SW480 (cell line): ENCODE results near the gene HNRNPH2.

Experiments
- DNase-seq: peaks from one replicate; pipeline ENCODE4 v3.0.0-alpha.2; 2016; ENCODE audit warnings: low spot score

HNRNPH2 gene

DNA sequence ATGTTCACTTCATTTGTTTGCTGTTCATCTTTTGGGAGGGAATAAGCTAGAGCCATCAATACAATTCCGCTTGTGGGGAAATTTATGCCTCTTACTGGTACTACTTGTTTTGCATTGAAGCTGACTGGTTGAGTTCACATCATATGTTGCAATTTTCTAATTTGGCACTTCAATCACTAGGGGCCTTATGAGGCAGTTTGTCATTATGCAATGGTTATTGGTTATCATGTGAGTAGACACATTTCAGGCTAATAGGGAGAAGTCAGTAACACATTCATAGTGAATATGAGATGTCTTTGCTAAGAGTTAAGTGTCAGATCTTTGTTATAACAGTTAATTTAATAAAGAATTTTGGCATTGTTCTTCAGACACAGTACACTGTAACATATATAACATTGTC is 12.2 kb upstream of the HNRNPH2 start:
- DNase-seq, result no peak

DNA sequence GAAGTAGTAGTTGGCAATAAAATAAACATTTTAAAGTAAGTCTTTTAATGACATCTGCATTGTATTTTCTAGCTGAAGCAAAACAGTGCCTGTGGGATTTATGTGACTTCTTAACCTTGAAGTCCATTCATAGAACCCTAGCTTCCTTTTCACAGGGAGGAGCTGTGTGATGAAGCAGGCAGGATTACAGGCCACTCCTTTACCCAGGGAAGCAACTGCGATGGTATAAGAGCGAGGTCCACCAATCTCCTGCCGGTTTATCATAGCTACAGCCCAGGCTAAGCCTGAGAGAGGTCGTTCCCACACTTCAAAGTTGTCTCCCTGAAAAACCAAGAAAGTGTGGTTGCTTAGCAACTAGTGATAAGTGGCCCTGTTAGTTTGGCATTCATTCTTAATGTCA is 10.2 kb upstream of the HNRNPH2 start:
- no peak for DNase-seq

DNA sequence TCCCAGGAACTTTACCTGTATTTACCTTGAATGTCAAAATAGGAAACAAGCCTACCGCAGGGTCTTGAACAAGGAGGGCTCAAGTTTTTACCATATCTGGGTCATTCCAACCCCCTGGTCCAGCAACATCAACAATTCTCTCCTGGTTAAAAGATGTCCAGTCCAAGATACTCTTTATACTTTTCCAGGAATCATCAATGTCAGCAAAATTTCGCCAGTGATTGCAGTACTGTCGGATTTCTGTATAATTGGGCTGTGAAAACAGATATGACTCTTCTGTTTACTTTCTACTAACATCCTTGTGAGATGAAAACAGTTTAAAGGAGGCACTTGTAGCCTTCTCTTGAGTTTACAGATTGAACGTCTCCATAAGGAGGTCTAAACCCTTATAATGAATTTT is 9.3 kb upstream of the HNRNPH2 start:
- DNase-seq, result no peak

- DNase-seq, result no peak
Observed at GRCh38 chrX:101399825-101400224, 8.2 kb upstream of the HNRNPH2 start.

DNA sequence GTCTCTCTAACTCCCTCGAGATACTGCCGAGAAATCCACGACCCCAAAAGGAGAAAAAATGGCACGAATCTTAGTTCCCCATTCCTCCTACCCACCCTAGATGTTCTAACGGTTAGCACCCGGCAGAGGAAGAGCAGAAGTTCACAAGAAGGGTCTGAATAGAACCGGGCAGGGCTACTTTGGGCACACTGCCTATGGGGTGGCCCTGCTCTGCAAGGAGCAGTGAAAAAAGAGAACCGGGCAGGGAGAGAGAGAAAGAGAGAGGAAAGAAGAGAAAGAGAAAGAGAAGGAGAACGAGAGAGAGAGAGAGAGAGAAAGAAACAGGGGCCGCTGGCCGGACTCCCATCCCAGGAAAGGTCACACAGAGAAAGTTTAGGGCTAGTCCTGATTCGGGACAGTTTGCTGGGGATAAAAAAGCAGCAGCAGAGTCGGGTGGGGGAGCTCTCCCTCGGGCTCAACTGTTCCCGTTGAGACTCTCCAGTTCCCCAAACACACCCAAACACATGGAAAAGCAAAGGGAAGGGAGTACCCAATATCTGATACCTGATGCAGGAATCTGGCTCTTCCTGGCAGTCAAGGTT is 765 bp upstream of the HNRNPH2 start:
- DNase-seq, result no peak

DNA sequence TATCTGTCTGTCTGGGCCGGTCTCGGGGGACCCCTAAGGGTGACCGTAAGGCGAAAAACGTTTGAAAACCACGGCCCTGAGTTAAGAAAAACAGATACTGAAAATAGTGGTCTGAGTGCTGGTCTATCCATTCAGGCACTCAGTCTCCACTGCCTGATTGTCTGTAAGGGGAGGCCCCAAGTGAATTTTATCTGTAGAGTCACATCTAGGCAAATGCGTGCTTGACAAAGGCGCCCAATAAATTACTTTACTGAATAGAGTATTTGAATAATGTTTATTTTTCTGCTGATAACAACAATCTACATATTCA is 465 bp downstream of the HNRNPH2 start:
- DNase-seq, result no peak

- DNase-seq, result no peak
Observed at GRCh38 chrX:101409043-101409442, 1.0 kb downstream of the HNRNPH2 start.

GRCh38 chrX:101410461-101410860 is 2.4 kb downstream of the HNRNPH2 start:
- no peak for DNase-seq

DNA sequence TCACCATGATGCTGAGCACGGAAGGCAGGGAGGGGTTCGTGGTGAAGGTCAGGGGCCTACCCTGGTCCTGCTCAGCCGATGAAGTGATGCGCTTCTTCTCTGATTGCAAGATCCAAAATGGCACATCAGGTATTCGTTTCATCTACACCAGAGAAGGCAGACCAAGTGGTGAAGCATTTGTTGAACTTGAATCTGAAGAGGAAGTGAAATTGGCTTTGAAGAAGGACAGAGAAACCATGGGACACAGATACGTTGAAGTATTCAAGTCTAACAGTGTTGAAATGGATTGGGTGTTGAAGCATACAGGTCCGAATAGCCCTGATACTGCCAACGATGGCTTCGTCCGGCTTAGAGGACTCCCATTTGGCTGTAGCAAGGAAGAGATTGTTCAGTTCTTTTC is 4.0 kb downstream of the HNRNPH2 start:
- DNase-seq, result no peak

DNA sequence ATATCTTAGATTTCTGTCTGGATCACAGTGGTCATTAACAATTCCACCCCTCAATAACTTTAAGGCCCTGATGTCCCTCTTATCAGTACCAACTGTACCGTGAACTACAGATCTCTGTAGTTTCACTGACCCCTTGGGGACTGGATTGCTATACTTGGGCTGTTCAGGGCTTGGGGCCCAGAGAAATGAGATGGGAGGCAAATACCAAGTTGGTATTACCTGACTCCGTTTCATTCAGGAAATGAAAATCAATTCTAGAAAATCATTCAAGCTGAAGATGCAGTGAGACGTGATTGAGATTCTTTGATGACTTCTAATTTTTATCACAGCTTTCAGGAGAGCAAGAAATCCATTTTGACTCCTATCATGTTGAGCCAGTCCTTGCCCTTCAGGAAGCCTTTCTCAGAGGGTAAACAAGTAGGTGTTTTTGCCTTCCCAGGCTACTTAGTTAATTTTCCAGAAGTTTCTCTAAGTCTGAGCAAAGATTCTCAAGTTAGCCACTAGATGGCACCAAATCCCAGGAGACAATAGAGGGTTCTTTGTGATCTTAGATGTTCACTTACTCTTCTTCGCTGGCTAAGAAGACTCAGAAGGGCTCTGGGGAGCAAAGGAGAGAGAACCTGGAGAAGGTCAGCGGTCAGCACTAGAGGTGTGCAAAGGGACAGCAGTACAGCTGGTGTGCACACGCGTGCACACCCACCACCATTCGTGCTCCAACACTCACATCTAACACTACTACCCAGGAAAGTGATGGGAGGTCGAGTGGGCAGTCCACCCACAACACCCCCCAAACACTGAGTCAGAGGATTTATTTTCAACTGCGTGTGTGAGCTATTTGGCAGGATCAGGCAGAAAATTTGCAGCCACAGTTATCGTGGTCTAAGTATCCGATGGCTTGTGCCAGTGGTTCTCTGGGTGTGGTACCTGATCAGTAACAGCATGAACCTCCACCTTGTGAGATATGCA is 7.4 kb downstream of the HNRNPH2 start:
- DNase-seq, result peak; percentile 55

GRCh38 chrX:101416691-101417090 is 8.7 kb downstream of the HNRNPH2 start:
- DNase-seq, result no peak

DNA sequence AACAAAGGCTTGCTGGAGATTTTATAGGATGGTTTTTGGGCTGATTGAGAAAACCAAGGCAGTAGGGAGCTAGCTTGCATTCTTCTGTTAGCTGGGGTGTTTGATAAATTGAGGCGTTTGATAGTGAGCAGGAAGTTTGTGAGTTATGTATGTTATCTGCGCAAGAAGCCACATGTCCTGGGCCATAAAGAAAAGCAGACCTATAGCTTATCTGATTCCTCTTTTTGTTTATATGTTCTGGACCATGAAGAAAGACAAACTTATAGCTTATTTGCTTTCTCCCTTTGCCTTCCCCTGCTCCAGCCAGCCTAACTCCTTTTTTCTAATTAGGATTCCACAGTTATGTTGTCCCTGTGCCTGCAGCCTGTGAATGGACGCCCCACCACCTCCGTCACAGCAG is 9.2 kb downstream of the HNRNPH2 start:
- no peak for DNase-seq

- DNase-seq, result peak; percentile 33
Observed at GRCh38 chrX:101417981-101418841, 10.2 kb downstream of the HNRNPH2 start.

DNA sequence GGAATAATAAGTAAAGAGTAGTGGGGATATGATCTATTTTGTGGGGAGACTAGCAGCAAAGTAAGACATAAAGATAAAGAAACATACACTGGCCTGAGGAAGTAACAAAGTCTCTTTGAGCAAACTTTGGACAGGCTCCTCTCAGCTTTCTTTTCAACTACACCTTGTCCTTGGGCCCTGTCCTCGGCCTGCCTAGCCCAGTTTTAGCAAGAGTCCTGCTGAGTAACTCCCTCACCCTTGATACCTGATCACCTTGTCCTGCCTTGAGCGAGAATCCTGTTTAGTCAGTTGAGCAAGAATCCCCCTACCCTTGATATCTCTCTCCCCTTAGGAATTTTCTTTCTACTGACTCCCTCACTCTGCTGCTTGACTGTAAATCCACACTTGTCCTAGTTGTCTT is 11.5 kb downstream of the HNRNPH2 start:
- DNase-seq, result no peak

- DNase-seq, result no peak
Observed at GRCh38 chrX:101427954-101428353, 19.9 kb downstream of the HNRNPH2 start.

DNA sequence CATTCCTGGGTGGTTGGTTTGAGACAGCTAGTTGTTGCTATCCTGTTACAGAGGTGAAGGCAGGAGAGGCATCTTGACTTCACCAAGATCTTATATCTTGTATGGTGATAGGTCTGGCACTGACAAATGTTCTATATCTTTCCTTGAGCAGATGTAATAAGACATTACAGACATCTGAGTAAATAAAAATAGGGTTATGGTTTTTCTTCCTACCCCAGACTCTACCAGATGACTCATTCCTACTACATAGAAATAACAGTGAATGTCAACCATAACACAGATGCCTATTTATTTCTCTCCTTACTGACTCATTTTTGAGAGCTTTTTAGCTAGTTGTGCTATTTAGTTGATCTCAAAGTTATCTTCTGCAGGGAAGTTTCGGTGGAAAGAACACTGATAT is 21.9 kb downstream of the HNRNPH2 start:
- no peak for DNase-seq

DNA sequence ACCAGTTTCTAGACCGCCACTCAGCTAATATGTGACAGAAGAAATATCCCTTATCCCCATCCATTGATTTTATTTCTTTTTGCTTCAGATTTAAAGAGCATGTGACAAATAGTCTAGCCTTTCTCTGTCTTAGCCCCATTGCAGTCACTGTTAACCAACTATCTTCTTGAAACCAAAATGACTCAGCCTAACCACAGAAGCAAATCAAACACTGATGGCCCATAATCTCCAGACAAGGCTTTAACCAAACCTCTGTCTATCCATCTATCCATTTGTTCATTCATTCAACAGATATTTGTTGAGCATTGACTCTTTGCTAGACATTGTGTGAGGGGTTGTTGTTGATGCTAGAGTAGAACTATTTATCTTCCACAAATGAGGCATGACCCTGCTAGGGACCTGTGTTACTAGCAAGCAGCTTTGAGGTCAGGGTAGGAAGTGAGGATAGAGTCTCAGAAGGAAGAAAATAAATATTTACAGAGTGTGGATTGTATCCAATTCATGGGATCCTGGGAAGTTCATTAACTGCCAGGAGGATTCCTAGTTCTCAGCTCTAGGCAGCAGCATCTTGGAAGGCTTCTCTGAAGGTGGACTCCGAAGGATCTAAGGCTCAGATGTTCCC is 22.5 kb downstream of the HNRNPH2 start:
- no peak for DNase-seq

GRCh38 chrX:101442085-101442484 is 34.1 kb downstream of the HNRNPH2 start:
- DNase-seq, result no peak

- no peak for DNase-seq
Observed at GRCh38 chrX:101449279-101449678, 41.3 kb downstream of the HNRNPH2 start.

GRCh38 chrX:101450085-101450484 is 42.1 kb downstream of the HNRNPH2 start:
- DNase-seq, result no peak

DNA sequence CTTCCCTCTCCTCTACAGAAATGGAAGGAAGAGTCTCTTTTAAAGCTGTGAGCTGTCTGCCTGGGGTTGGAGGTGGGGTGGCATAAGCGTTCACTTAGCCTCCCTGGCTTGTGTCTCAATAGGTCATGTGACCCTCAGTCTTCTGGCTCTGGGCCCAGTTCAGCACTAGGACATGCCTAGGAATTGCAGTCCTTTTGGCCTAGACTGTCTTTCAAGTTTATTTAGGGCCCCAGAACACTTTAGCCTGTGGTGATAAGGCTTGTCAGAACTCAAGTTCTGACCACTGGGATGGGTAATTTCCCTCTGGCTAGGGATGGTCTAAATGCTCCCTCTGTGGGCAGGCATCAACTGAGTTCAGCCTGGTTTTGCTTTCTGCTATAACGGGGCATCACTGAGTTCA is 42.9 kb downstream of the HNRNPH2 start:
- no peak for DNase-seq

- no peak for DNase-seq
Observed at GRCh38 chrX:101452056-101452455, 44.0 kb downstream of the HNRNPH2 start.
